ENCODE measurements around the gene RAB3GAP2.

- TF ChIP-seq POLR2A (IDR thresholded peaks at IDR 0.05) (no peak), CTCF (IDR thresholded peaks at IDR 0.05) (no peak)
These were observed 18.0 kb upstream of the RAB3GAP2 start for GRCh38 chr1:220290140-220290761.

Data from right lobe of liver (tissue), 4 donors.